Erythroblast (primary cell): Measurements from ENCODE around the gene CYP46A1.

Experiments
- GATA1 ChIP-seq: IDR thresholded peaks from 2 replicates; pipeline ENCODE4 v1.6.1; 2011; ENCODE audit warnings: low read depth, mild to moderate bottlenecking, control low read depth, low read length, moderate library complexity
- POLR2A ChIP-seq: IDR thresholded peaks from 2 replicates; pipeline ENCODE4 v1.6.1; 2011; ENCODE audit warnings: mild to moderate bottlenecking, low read length

DNA sequence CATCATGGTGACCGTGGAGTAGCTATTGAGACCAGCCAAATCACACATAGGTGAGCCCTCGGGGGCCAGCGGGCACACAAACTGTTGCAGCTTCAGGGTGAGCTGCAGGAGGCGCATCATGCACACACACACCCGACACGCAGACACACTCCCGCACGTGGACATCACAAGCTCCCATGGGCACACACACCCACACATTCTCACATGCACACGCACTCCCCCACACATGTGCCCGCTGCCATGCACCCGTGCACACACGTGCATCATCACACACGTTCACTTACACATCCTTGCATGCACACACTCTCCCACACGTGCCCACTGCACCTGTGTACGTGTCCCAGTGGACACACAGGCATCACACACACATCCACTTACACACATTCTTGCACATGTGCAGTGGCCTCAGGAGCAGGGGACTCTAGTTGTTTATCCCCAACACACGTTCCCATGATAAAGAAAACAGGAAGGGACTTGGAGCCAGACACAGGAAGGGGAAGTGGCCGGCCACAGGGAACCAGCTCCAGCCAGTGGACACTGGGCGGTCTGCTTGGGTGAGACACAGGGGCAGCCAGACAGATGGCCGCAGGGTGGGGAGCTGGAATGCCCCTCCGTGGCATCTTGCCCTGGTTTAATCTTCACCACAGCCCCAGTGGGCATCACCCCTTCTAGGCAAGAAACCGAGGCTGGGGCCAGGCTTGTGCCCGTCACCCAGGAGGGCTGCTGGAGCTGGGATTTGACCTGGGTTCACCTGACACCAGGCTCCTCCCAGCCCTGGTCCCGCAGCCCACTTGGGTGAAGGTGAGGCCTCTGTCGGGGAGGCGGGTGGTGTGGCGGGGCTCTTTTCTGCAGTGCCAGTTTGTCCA, 49.7 kb downstream of the CYP46A1 start:
- TF ChIP-seq POLR2A = no peak
- TF ChIP-seq GATA1 = no peak
